Natural killer cell (primary cell): ENCODE results near the gene CHN1. TPM values are rescaled to one million over a fixed set of nuclear protein-coding genes. Genes with fewer than 3 reads are reported as not detected.

Experiments used
- ATAC-seq, 3 donors: fragments of 150-1000 bp in 2 of 3; fragments of 200-7000 bp in 1 of 3; cut with Tn5 transposase; 1 replicate in 1 of 3; 2 replicates in 2 of 3; pipeline ENCODE4 v1.10.0; 2021; ENCODE audit warnings: mild to moderate bottlenecking in 2 of 3, moderate library complexity in 2 of 3
- DNase-seq, 2 donors: peaks; one replicate each; pipeline versions ENCODE4 v3.0.0 to v3.0.0-alpha.2; 2013 to 2021; ENCODE audit warnings: mixed read lengths in 1 of 2
- H3K27ac ChIP-seq: one replicate; pipeline ENCODE4 v1.5.1; 2013; ENCODE audit warnings: mild to moderate bottlenecking, low read length
- H3K27me3 ChIP-seq: one replicate; pipeline ENCODE4 v1.6.1; 2013; ENCODE audit warnings: low read length; ENCODE audit not compliant: control insufficient read depth, insufficient read depth
- H3K36me3 ChIP-seq: one replicate; pipeline ENCODE4 v1.6.1; 2013; ENCODE audit warnings: low read length; ENCODE audit not compliant: control insufficient read depth, insufficient read depth
- H3K4me1 ChIP-seq: one replicate; pipeline ENCODE4 v1.6.1; 2013; ENCODE audit warnings: low read length; ENCODE audit not compliant: control insufficient read depth, insufficient read depth
- H3K4me3 ChIP-seq: one replicate; pipeline ENCODE4 v1.5.1; 2013; ENCODE audit warnings: low read length
- H3K9me3 ChIP-seq: one replicate; pipeline ENCODE4 v1.6.1; 2013; ENCODE audit warnings: low read length; ENCODE audit not compliant: control insufficient read depth, insufficient read depth
- H3K27ac Mint-ChIP-seq, 2 donors: one replicate each; pipeline ENCODE4 v1.8.0; 2022; ENCODE audit warnings: mild to moderate bottlenecking in 2 of 2, mixed read lengths in 2 of 2, moderate library complexity in 1 of 2
- H3K27me3 Mint-ChIP-seq, 2 donors: one replicate each; pipeline ENCODE4 v1.8.0; 2022; ENCODE audit warnings: low read depth in 2 of 2, mixed read lengths in 2 of 2
- H3K36me3 Mint-ChIP-seq: one replicate; pipeline ENCODE4 v1.8.0; 2022; ENCODE audit warnings: mixed read lengths
- H3K4me1 Mint-ChIP-seq, 2 donors: one replicate each; pipeline ENCODE4 v1.8.0; 2022; ENCODE audit warnings: mixed read lengths in 2 of 2
- H3K4me3 Mint-ChIP-seq: one replicate; pipeline ENCODE4 v1.8.0; 2022; ENCODE audit warnings: mild to moderate bottlenecking, moderate library complexity, mixed read lengths
- H3K9me3 Mint-ChIP-seq, 2 donors: one replicate each; pipeline ENCODE4 v1.8.0; 2022; ENCODE audit warnings: mixed read lengths in 2 of 2
- WGBS: methylation state at CpG from one replicate; pipeline ENCODE4 v1.1.7; 2013; ENCODE audit warnings: missing lambda C conversion rate; ENCODE audit not compliant: insufficient coverage; 5-methylcytosine and 5-hydroxymethylcytosine counted together
- intact Hi-C: fragments of 100-400 bp; cut with micrococcal nuclease; formaldehyde crosslinking; loops from one replicate; pipeline ENCODE4 v1.14.2; 2022
- total RNA-seq, 4 donors: library from RNA; stranded (reverse); fragments of 120-200 nt in 1 of 4; gene quantifications; one replicate each; pipeline versions ENCODE4 v1.2.3 to v1.2.4, GENCODE V29; 2013 to 2022
- TF ChIP-seq, protein P1 (sequence below): fragments of 200-600 bp; IDR thresholded peaks from one replicate; pipeline ENCODE4 v1.8.0; 2022; ENCODE audit warnings: antibody characterized with exemption

The CHN1 gene
- total RNA-seq, 3 donors from 2014 or later (not counting 1 experiment from before 2014, with no cell fraction given) = 0.80 to 1.7 (median 0.88) TPM

DNA sequence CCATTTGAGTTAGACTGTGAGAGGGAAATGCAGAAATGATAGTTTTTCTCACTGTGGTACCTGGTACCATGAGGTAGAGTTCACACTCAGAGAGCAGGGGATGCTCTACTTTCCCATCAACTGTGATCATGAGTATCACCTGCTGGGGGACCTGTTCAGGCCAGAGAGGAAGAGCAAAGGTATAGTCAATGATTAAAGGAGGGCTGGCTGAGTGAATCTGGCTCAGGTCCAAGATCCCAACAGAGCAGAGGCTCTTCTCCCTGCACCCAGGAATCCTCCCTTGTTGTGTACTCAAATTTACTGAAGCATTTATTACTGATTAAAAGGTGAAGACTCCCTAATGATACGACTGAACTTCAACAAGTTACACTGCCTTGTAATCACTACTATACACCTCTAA lies 136.3 kb downstream of the CHN1 start:
- ATAC-seq (no peak), DNase-seq (no peak)
- Histone ChIP-seq H3K9me3 (no peaks in the 10 kb centered on the region), H3K4me1 (no peaks in the 10 kb centered on the region), H3K4me3 (no peak overlapping the region), H3K36me3 (no peaks in the 10 kb centered on the region), H3K27me3 (peaks cover 2% of the 10 kb centered on the region), H3K27ac (no peak overlapping the region)
- peaks cover 4 to 9% of the 10 kb centered on the region in 2 donors for H3K27me3 Mint-ChIP-seq
- intact Hi-C loops = no loop called here
- H3K9me3 Mint-ChIP-seq = no peaks in the 10 kb centered on the region
- H3K4me3 Mint-ChIP-seq = no peak overlapping the region
- no peaks in the 10 kb centered on the region for H3K4me1 Mint-ChIP-seq
- H3K27ac Mint-ChIP-seq = no peak overlapping the region
- no CpG with 5 or more reads among the region's 1 CpG for WGBS
- H3K36me3 Mint-ChIP-seq = no peaks in the 10 kb centered on the region
- TF ChIP-seq, protein P1, sequence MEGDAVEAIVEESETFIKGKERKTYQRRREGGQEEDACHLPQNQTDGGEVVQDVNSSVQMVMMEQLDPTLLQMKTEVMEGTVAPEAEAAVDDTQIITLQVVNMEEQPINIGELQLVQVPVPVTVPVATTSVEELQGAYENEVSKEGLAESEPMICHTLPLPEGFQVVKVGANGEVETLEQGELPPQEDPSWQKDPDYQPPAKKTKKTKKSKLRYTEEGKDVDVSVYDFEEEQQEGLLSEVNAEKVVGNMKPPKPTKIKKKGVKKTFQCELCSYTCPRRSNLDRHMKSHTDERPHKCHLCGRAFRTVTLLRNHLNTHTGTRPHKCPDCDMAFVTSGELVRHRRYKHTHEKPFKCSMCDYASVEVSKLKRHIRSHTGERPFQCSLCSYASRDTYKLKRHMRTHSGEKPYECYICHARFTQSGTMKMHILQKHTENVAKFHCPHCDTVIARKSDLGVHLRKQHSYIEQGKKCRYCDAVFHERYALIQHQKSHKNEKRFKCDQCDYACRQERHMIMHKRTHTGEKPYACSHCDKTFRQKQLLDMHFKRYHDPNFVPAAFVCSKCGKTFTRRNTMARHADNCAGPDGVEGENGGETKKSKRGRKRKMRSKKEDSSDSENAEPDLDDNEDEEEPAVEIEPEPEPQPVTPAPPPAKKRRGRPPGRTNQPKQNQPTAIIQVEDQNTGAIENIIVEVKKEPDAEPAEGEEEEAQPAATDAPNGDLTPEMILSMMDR = no peak

DNA sequence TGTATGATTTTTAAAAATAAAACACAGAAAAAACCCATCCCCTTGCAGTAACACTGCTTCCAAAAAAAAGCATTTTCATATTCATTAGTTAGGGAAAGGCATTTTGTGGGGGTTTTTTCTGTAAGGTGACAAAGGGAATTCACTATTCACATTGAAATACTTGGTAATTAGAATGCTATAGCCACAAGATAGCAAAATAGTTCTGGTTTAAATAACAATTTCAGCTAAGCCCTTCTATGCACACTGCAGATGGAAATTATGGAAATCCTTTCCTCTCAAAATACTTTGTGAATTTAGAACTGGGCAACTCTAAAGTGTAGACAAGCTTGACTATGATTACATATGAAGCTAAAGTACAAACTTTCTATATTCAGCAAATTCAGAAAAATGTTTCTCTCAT lies 138.8 kb downstream of the CHN1 start:
- Mint-ChIP-seq H3K27ac (no peak overlapping the region), H3K27me3 (peaks cover 4 to 9% of the 10 kb centered on the region in 2 donors), H3K9me3 (no peaks in the 10 kb centered on the region), H3K4me1 (no peaks in the 10 kb centered on the region), H3K36me3 (no peaks in the 10 kb centered on the region), H3K4me3 (no peak overlapping the region)
- Histone ChIP-seq H3K36me3 (no peaks in the 10 kb centered on the region), H3K27ac (no peak overlapping the region), H3K4me1 (no peaks in the 10 kb centered on the region), H3K27me3 (peaks cover 2% of the 10 kb centered on the region), H3K9me3 (no peaks in the 10 kb centered on the region), H3K4me3 (no peak overlapping the region)
- intact Hi-C loops = no loop called here
- TF ChIP-seq, protein P1 = no peak
- no peak for DNase-seq
- ATAC-seq = no peak

DNA sequence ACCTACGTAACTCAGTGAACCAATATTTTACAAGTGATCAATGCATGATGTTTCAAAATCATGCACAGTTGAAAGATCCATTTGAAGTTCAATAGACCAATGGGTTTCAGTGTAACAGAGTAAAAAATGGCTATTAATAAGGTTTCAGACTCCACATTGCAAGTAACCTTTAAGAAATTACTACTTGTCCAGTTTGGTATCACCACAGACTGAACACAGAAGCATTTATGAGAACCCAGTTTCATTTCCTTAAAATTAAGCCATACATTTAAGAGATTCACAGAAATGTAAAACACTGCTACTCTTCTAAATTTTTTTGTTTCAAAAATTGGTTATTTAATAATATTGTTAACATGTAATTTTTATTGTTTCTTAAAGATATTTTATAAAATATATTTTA lies 142.0 kb downstream of the CHN1 start:
- Histone ChIP-seq H3K4me3 (no peak overlapping the region), H3K9me3 (no peaks in the 10 kb centered on the region), H3K27me3 (peaks cover 2% of the 10 kb centered on the region), H3K4me1 (no peaks in the 10 kb centered on the region), H3K27ac (no peak overlapping the region), H3K36me3 (no peaks in the 10 kb centered on the region)
- TF ChIP-seq, protein P1 = no peak
- Mint-ChIP-seq H3K4me3 (no peak overlapping the region), H3K36me3 (no peaks in the 10 kb centered on the region), H3K9me3 (no peaks in the 10 kb centered on the region), H3K27ac (no peak overlapping the region), H3K4me1 (no peaks in the 10 kb centered on the region), H3K27me3 (no peaks in the 10 kb centered on the region)
- intact Hi-C loops = no loop called here
- ATAC-seq (no peak), DNase-seq (no peak)
- WGBS = 100% methylated on average over 1 of the region's 1 CpG

DNA sequence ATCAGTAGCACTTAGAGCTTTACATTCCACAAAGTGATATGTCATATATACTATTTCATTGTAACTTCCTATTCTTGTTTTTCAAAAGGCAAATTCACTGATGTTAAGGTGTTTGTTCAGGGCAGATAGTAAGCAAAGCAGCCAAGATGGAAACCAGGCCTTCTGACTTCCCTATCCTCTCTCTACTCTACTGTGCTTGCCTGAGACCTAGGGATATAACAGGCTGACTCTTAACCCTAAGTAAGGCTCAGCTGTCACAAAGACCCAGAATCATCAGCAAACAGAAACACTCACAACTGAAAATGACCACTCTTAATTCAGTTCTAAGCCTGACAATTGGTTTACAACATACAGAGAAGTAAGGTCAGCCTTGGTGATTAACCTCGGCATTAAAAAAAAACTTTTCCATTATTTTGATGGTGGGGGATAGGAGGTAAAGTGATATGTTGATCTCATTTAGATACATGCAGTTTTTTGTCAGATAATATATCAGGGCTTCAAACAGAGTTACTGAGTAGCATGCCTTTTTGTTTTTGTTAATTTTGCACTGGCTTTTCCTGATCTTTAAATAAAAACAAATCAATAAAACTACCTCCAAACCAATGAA lies 145.5 kb downstream of the CHN1 start:
- 83% methylated on average over 1 of the region's 1 CpG for WGBS
- no peaks in the 10 kb centered on the region for H3K9me3 ChIP-seq
- Mint-ChIP-seq H3K27ac (no peak overlapping the region), H3K36me3 (no peaks in the 10 kb centered on the region), H3K27me3 (no peaks in the 10 kb centered on the region), H3K9me3 (no peaks in the 10 kb centered on the region), H3K4me1 (no peaks in the 10 kb centered on the region), H3K4me3 (no peak overlapping the region)
- no peak for ATAC-seq
- H3K4me3 ChIP-seq = no peak overlapping the region
- H3K27ac ChIP-seq = no peak overlapping the region
- TF ChIP-seq, protein P1 = no peak
- H3K36me3 ChIP-seq = no peaks in the 10 kb centered on the region
- H3K27me3 ChIP-seq = no peaks in the 10 kb centered on the region
- no peak for DNase-seq
- H3K4me1 ChIP-seq = no peaks in the 10 kb centered on the region
- intact Hi-C loops = no loop called here
